ENCODE results near the gene IFT74.

IFT74 gene

GRCh38 chr9:26955921-26956859, at the start of gene IFT74:
Gene IFT74, plus strand, starts transcription at chr9:26956412. Its CDS starts 5,556 bp downstream, at chr9:26961968.
- DNase-seq: peak; percentile 93

GRCh38 chr9:26913138-26913668, 43.0 kb upstream of the IFT74 start:
- DNase-seq: no peak

- DNase-seq: no peak
Measured at GRCh38 chr9:26919698-26920097, 36.5 kb upstream of the IFT74 start.

- no peak for DNase-seq
Measured at GRCh38 chr9:26925609-26926008, 30.6 kb upstream of the IFT74 start.

- no peak for DNase-seq
Measured at GRCh38 chr9:26928902-26929495, 27.2 kb upstream of the IFT74 start.

GRCh38 chr9:26935847-26936246, 20.4 kb upstream of the IFT74 start:
- DNase-seq: no peak

- no peak for DNase-seq
Measured at GRCh38 chr9:26937816-26938371, 18.3 kb upstream of the IFT74 start.

GRCh38 chr9:26939955-26940711, 16.1 kb upstream of the IFT74 start:
- no peak for DNase-seq

- DNase-seq: no peak
Measured at GRCh38 chr9:26940779-26941178, 15.4 kb upstream of the IFT74 start.

GRCh38 chr9:26945591-26945990, 10.6 kb upstream of the IFT74 start:
- DNase-seq: no peak

GRCh38 chr9:26946753-26947727, 9.2 kb upstream of the IFT74 start, which contains the start of gene PLAA:
Gene PLAA, minus strand, starts transcription at chr9:26947242. Its CDS starts 197 bp downstream, at chr9:26947045.
- DNase-seq: peak; percentile 85

GRCh38 chr9:26947736-26948135, 8.5 kb upstream of the IFT74 start:
- DNase-seq: no peak

GRCh38 chr9:26949637-26950069, 6.6 kb upstream of the IFT74 start:
- DNase-seq: no peak

GRCh38 chr9:26950521-26950920, 5.7 kb upstream of the IFT74 start:
- no peak for DNase-seq

- DNase-seq: no peak
Measured at GRCh38 chr9:26951794-26952193, 4.4 kb upstream of the IFT74 start.

- no peak for DNase-seq
Measured at GRCh38 chr9:26954050-26954508, 2.1 kb upstream of the IFT74 start.

- DNase-seq: no peak
Measured at GRCh38 chr9:26955222-26955903, 849 bp upstream of the IFT74 start.

- DNase-seq: no peak
Measured at GRCh38 chr9:26956860-26957233, 635 bp downstream of the IFT74 start.

- no peak for DNase-seq
Measured at GRCh38 chr9:26971721-26972120, 15.5 kb downstream of the IFT74 start.

- no peak for DNase-seq
Measured at GRCh38 chr9:26973989-26974388, 17.8 kb downstream of the IFT74 start.

- no peak for DNase-seq
Measured at GRCh38 chr9:26974927-26975326, 18.7 kb downstream of the IFT74 start.
